ENCODE data around the gene YES1.

Gene YES1

GRCh38 chr18:811892-812375 lies at the start of gene YES1:
Gene YES1 (minus strand): TSS chr18:812242. CDS start chr18:756827, 55,415 bp downstream.
- Histone ChIP-seq H3K27me3 (replicated peaks) (no peaks in the 10 kb centered on the region), H3K36me3 (replicated peaks) (no peaks in the 10 kb centered on the region), H3K27ac (peak within 1 kb of the TSS; percentile 82), H3K4me3 (ENCODE audit: low read depth, low read length) (peak within 1 kb of the TSS; percentile 89)
- in situ Hi-C loops (cut with HindIII; ENCODE audit: low pct_ligation_motif_present, low sequenced_read_pairs): no loop called here
- peak; percentile 49 for DNase-seq
- TF ChIP-seq, protein P1, sequence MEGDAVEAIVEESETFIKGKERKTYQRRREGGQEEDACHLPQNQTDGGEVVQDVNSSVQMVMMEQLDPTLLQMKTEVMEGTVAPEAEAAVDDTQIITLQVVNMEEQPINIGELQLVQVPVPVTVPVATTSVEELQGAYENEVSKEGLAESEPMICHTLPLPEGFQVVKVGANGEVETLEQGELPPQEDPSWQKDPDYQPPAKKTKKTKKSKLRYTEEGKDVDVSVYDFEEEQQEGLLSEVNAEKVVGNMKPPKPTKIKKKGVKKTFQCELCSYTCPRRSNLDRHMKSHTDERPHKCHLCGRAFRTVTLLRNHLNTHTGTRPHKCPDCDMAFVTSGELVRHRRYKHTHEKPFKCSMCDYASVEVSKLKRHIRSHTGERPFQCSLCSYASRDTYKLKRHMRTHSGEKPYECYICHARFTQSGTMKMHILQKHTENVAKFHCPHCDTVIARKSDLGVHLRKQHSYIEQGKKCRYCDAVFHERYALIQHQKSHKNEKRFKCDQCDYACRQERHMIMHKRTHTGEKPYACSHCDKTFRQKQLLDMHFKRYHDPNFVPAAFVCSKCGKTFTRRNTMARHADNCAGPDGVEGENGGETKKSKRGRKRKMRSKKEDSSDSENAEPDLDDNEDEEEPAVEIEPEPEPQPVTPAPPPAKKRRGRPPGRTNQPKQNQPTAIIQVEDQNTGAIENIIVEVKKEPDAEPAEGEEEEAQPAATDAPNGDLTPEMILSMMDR (IDR thresholded peaks at IDR 0.05; ENCODE audit: low read depth, low read length, missing control alignments): no peak

DNA sequence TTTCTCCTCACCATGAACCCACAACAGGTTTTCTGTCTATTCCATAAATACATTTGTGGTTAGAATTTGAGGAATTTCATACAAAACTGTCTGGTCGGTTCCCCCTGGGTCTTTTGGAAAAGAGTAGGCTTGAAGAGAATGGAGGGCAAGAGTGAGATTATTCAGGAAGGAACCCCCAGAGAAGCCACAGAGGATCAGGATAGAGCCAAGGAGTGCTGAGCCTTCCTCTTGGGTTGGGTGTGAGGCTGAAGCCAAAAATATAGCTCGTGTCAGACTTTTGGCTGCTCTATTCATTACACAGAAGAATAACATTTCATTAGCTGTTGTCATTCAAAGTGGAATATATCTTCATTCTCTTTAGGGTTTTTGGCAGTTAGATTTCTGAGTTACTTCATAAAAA lies 45.9 kb upstream of the YES1 start:
- in situ Hi-C loops (cut with HindIII; ENCODE audit: low pct_ligation_motif_present, low sequenced_read_pairs): no loop called here
- DNase-seq: no peak
- Histone ChIP-seq H3K36me3 (replicated peaks) (no peaks in the 10 kb centered on the region), H3K27me3 (replicated peaks) (no peaks in the 10 kb centered on the region), H3K4me3 (ENCODE audit: low read depth, low read length) (no peak overlapping the region), H3K27ac (no peak overlapping the region)
- TF ChIP-seq, protein P1 (IDR thresholded peaks at IDR 0.05; ENCODE audit: low read depth, low read length, missing control alignments): no peak

- Histone ChIP-seq H3K27ac (no peak overlapping the region), H3K36me3 (replicated peaks) (no peaks in the 10 kb centered on the region), H3K27me3 (replicated peaks) (no peaks in the 10 kb centered on the region), H3K4me3 (ENCODE audit: low read depth, low read length) (no peak overlapping the region)
- no peak for DNase-seq
- TF ChIP-seq, protein P1 (IDR thresholded peaks at IDR 0.05; ENCODE audit: low read depth, low read length, missing control alignments): no peak
- in situ Hi-C loops (cut with HindIII; ENCODE audit: low pct_ligation_motif_present, low sequenced_read_pairs): no loop called here
Observed at GRCh38 chr18:853471-853870, 41.4 kb upstream of the YES1 start.

DNA sequence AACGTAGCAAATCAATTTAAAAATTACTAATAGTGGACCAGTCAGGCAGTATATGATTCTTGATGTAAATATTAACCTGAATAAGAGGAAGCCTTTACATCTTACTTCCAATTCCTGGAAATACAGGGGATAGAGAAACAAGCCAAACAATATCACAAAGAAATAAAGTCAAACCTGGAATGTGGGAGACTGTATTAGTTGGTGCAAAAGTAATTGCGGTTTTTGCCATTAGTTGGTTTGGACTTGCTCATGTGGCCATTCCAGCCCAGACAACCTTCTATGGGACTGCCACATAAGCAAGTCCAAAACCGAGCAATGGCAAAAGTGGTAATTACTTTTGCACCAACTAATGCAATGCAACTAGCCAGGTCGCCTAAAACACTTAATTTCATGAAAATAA lies 38.9 kb upstream of the YES1 start:
- no peak for DNase-seq
- H3K27ac ChIP-seq: no peak overlapping the region
- H3K36me3 ChIP-seq (replicated peaks): no peaks in the 10 kb centered on the region
- no peaks in the 10 kb centered on the region for H3K27me3 ChIP-seq (replicated peaks)
- no peak overlapping the region for H3K4me3 ChIP-seq (ENCODE audit: low read depth, low read length)
- TF ChIP-seq, protein P1 (IDR thresholded peaks at IDR 0.05; ENCODE audit: low read depth, low read length, missing control alignments): no peak
- in situ Hi-C loops (cut with HindIII; ENCODE audit: low pct_ligation_motif_present, low sequenced_read_pairs): no loop called here

GRCh38 chr18:849021-849420 lies 37.0 kb upstream of the YES1 start:
- in situ Hi-C loops (cut with HindIII; ENCODE audit: low pct_ligation_motif_present, low sequenced_read_pairs): loop anchor here (25.0 kb wide), 2 partner anchors 112 to 237 kb away; no protein-coding TSS in a partner anchor
- no peak for DNase-seq
- Histone ChIP-seq H3K4me3 (ENCODE audit: low read depth, low read length) (no peak overlapping the region), H3K27me3 (replicated peaks) (no peaks in the 10 kb centered on the region), H3K36me3 (replicated peaks) (no peaks in the 10 kb centered on the region), H3K27ac (no peak overlapping the region)
- TF ChIP-seq, protein P1 (IDR thresholded peaks at IDR 0.05; ENCODE audit: low read depth, low read length, missing control alignments): no peak

All from brain microvascular endothelial cell (primary cell).